ENCODE data around the gene TBX3.

Gene TBX3

DNA sequence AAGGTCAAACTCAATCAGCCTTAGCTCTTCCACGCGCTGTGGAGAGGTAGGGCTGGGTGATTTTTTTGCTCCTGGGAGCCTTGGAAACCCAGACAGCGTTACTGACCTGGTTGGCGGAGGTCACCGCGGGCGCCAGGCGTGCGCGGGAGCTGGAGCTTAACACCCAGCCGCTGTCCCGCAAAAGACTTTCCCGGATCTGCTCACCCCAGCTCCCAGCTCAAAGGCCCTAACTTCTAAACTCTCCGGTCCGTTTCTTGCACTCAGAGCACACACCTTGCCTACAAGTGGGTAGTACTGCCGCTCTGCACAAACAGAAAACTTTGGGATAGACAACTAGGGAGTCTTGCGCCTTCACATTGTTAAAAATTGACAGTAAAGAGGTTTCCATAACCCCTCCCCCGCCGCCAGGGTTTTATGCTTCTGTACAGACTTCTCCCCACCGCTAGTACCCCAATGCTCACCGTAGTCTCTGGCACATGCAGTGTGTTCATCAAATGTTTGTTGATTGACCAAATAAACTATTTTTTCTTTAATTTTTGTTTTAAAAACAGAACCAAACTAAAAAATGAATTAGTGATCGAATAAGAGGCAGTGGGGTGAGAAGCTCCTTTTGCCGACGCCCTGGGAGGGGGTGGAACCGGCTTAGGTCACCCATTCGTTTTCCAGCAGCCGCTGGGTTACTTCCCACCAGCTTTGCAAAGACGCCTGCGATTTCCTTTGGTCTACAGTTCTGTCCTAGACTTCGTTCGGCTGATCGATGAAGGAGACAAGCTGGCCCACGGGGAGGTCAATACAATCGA is 12.7 kb upstream of the TBX3 start:
- no peak for DNase-seq

- no peak for DNase-seq
Observed at GRCh38 chr12:114695305-114695592, 11.3 kb upstream of the TBX3 start.

DNA sequence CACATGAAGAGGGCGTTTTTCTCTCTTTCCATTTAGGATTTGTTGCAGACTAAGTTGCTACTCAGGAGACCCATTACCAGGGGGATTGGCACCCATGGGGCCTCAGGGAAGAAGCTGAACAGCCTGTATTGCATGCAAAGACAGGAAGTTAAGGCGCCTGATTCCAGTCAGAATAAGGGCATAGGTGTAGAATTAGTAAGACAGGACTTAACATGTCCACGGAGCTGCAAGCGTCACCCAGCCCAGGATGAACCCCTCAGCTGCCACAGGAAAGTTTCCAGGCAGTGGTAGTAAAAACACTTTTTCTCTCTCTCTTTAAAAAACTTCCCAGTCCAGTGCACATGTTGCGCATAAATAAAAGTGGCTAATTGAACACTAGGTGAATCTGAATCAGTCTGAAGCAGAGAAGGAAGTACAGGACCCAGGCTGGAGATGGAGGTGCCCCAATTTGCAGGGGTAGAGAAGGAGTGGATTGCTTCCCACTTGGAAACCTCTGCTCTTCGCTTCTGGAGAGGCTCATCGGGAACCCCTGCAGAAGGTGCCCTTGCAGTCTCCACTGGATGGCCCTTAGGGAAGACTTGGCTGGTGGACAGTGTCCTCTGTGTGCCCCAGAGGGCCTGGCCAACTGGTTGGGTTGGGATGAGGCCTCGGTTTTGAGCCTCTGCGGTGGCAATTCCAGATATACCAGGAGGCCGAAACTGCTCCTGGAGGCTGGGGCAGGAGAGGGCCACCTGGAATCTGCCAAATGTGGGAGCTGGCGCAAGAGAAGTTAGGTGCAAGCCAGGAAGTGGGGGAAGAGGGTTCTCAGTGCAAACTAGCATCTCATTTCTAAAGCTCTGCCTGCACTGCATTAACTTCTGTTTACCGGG is 10.7 kb upstream of the TBX3 start:
- no peak for DNase-seq

- no peak for DNase-seq
Observed at GRCh38 chr12:114693532-114693931, 9.6 kb upstream of the TBX3 start.

DNA sequence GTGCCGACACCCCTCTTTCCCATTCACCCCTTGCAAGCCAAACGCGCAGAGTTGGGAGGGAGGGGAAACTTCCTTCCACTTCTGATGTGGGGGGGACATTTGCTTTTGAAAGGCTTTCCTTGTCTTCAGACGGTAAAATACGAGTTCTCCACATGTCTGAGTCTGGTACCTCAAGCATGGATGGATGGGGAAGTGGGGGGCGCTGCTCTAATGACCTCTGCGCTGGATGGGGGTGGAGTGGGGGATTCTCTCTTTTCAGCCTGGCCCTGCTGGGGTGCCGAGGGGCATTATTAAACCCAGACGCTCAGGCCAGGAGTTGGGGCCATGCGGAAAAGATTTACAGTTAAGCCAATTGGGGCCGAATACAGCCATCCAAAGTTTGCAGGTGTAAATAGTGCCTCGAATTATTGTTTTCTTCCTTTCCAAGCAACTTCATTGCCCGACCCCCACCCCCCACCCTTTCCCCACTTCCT is 9.1 kb upstream of the TBX3 start:
- DNase-seq, result no peak

DNA sequence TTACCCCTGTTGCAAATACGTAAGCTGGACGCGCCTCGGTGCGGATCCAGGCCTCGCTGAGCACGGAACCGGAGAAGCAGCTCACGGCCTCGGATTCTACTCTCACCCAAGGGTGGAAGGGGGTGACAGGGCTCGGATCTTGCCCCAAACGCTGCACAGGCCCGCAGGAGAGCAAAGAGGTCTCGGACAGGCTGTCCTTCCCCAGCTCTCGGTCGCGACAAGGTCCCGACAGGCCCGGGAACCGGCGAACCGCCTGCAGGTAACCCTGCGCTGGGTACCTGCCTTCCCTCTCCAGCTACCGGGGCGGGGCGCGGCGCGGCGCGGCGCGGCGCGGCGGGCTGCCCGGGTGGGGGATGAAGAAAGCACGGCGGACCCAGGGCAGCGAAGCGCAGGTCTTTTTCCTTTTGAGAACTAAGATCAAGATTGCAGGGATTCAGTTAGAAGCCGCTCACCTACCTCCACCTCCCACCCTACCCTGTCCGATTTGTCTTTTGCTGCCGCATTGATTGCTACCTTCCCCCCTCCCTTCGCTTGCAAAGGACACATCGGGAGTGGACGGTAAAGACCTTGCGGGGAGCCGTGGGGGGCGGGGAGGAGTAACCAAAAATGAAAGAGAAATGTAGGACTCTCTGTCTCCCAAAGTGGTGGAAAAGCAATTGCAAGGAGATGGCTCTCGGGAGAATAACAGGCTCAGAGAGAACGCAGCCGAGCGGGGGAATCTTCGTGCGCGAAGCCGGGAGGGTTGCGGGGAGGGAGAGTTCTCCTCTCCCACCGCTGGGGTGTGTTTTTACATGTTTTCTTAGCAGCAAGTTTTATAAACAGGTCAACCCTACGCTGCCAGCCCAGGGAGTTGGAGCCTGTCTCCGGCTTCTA is 8.4 kb upstream of the TBX3 start:
- no peak for DNase-seq

DNA sequence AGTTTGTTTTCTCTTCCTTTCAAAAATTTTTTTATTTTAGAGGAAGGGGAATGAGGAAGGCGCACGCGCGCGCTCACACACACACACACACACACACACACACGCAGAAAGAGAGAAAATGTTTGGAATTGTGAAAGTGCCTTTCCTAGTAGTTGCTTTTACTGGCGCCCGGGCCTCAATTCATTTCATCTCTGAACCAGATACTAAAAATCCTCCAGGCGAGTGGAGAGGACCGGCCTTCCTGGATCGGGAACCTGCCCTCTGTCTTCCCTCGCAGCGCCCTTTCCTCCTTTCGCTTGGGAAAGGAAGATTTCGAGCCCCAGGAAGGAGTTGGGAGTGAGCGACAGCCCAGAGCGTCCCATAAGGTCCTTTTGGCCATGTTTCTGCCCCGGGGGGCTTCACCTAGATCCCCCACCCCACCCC is 7.8 kb upstream of the TBX3 start:
- DNase-seq, result no peak

DNA sequence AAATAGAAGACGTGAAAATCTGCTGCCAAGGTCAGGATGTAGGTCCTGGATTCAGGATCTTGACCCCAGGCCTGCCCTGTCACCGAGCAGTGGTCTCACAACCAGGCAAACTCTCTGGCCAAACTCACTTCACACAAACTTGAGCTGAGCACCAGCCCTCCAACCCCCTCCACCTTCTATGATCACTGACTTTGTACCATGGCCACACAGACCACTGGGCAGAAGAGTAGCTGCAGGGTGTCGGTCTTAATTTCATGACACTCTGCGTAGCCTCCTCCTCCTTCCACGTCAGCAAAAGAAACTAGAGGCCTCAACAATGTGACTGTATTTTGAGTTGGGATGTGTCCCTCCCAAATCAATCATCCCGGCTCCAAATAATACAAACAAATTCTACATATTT is 7.2 kb upstream of the TBX3 start:
- DNase-seq, result no peak

DNA sequence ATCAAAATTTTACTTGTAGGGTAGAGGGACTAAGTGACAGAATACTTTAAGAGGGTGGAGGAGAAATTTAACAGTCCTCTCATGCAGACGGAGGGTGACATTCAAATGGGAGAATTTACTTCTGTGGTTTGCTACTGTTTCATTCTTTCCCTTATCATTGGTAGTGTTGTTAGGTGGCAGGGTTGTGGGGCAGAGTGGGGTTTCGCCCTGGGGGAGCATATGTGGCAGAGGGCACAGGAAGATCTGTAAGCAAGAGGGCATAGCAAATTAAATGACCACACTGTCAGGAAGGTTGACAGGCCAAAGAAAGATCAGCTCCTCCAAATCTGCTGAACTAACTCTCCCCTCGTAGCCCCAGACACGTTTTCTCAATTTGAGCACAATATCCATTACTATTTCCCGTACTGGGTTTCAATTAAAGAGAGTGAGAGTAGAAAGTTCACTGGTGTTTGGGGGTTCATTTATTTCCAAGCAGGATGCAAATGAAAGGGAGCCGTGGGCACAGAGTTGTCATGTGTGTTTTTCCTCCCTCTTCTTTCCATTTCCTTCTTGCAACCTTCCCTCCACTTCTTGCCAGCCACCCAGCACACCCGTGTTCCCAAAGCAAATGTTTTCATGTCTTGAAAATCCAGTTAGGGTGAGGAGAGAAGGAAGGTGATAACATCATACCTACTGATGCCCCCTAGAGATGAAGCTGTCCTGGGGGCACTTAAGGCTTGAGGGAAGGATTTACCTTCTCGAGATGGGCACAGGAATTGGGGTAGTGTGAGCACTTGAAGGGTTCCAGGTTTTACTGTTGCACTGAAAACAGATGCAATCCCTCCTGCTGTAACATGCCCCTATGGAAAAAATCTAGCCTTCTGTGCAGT is 6.5 kb upstream of the TBX3 start:
- DNase-seq, result no peak

GRCh38 chr12:114689075-114689994 is 5.4 kb upstream of the TBX3 start:
- no peak for DNase-seq

- DNase-seq, result no peak
Observed at GRCh38 chr12:114688256-114688845, 4.4 kb upstream of the TBX3 start.

DNA sequence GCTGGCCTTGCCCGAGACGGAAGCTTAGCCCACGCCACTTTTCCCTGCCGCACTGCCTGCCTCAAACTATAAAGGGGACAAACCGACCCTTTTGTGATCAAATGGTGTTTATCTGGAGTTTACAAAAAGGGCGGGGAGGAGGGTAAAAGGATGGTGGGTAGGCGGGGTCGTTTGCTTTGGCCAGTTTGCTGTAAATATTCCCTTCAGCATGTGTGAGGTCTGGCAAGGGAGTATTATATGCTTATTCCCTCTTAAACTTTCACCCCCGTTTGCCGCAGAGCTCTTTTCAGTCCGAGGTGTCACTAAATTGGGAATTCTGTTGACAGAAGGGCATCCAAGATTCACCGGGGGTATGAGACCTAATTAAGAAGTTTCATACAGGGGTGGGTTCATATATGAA is 3.8 kb upstream of the TBX3 start:
- no peak for DNase-seq

GRCh38 chr12:114686773-114687500 is 3.0 kb upstream of the TBX3 start:
- no peak for DNase-seq

DNA sequence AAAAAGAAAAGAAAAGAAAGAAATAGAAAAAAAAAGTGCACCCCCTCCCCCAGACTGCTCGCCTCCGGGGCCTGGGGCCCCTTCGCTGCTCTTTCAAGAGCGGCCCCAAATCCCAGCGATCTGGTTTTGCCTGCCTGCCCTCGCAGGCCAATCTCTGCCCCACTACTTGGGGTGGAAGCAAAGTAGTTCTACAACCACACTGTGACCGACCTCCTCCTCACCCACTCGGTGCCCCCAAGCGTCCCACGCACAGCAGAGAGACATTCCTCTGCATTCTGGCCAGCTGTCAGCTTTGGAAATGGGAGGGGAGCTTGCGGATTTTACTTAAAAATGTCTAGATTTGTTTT is 2.4 kb upstream of the TBX3 start:
- DNase-seq, result no peak

- no peak for DNase-seq
Observed at GRCh38 chr12:114685869-114686268, 1.9 kb upstream of the TBX3 start.

GRCh38 chr12:114685320-114685781 is 1.4 kb upstream of the TBX3 start:
- DNase-seq, result no peak

DNA sequence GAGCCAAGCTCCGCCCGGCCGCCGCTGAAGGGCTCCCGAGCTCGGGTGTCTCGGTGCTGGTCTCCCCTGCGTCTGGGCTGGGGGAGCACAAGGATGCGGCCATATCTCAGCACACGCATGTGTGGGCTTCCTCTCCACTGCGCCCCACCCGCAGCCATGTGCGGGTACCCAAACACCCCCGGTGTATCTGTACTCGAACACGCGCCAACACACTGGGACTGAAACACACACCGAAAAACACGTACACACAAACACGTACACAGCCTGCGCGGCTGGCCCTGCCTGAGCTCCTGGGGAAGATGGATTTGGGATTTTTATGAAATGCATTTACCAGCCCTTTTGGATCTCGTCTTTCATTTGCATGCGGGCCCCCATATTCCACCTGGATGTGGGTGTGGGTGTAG is 897 bp upstream of the TBX3 start:
- no peak for DNase-seq

DNA sequence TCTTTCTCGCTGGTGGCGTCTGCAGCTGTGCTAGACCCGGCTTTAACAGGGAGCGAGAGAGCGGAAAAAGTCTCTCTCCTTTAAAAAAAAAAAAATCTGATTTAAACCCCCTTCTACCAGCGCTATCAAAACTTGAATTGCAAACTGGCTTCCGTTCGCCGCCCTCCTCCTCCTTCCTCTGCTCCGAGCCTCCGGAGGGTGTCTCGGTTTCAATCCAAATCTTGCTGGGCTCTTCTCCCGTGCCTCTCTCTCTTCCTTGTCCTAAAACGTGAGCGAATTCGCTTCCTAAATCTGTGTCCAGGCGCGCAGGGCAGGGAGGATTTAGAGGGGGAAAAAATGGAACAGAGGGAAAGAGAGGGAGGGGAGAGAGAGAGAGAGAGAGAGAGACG is 272 bp downstream of the TBX3 start:
- no peak for DNase-seq

DNA sequence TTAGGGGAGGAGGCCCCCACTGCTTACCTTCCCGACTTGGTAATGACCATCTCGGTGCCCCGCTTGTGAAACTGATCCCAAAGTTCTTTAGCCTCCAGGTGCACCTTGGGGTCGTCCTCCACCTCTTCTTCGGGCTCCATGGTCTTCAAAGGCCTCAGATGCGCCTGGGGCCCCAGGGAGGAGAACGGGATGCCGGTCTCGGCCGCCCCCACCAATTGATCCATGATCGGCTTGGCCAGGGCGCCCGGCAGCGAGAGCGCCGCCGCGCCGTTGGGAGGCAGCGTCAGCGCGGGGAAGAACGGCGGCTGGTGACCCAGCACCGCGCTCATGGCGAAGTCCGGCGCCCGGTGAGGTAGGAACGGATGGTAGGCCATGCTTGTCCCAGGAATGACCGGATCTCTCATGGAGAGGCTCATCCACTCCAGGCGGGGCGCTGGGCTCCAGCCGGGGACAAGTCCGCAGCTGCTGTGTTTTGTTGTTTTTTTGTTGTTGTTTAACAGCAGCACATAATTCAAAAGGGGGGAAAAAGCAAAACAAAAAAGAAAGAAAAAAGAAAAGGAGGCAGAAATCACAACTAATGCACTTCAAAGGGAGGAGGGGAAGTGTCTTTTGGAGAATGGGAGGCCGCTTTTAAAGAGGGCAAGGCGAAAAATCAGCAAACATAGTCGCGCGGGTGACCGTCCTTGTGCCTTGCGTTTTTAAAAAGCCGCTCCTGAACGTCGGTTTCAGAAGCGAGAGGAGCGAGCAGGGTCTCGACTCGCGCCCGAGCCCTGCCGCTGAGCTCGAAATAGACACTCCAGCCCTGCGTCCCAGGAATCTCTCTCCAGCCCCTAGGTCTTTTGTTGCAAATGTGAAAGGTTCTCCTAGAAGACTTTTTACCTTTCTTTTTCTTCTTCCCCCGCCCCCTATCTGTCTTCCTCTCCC is 928 bp downstream of the TBX3 start:
- no peak for DNase-seq

All from stimulated activated CD4-positive, alpha-beta T cell treated with anti-CD3 and anti-CD28 coated beads, Interleukin-2, amount 100 ng/mL, for 48 hours (primary cell).